Measurements from ENCODE around the gene CPO. TPM values are rescaled to one million over a fixed set of nuclear protein-coding genes. Genes with fewer than 3 reads are reported as not detected.

The CPO gene
- total and polyA plus RNA-seq, 2 donors = 0.19 to 0.27 TPM

GRCh38 chr2:206969192-206969591, 29.9 kb downstream of the CPO start:
- 98% methylated on average over 6 of the region's 6 CpGs for WGBS
- no peak for DNase-seq (ENCODE audit: low read depth in 6 of 9, low spot score in 9 of 9)
- Histone ChIP-seq H3K4me1 (ENCODE audit: control insufficient read depth in 2 of 2, insufficient read depth in 2 of 2, low read length in 2 of 2) (no peaks in the 10 kb centered on the region), H3K27ac (ENCODE audit: low read depth in 1 of 2, low read length in 1 of 2) (no peak overlapping the region), H3K4me3 (ENCODE audit: low read length in 2 of 2) (no peak overlapping the region), H3K36me3 (ENCODE audit: control insufficient read depth in 2 of 2, insufficient read depth in 2 of 2, low read length in 1 of 2) (no peaks in the 10 kb centered on the region), H3K27me3 (ENCODE audit: control insufficient read depth in 2 of 2, insufficient read depth in 1 of 2, low read length in 1 of 2) (no peaks in the 10 kb centered on the region), H3K9me3 (ENCODE audit: control insufficient read depth in 2 of 2, insufficient read depth in 1 of 2, low read length in 1 of 2) (no peaks in the 10 kb centered on the region)

- Histone ChIP-seq H3K36me3 (ENCODE audit: control insufficient read depth in 2 of 2, insufficient read depth in 2 of 2, low read length in 1 of 2) (no peaks in the 10 kb centered on the region), H3K4me1 (ENCODE audit: control insufficient read depth in 2 of 2, insufficient read depth in 2 of 2, low read length in 2 of 2) (no peaks in the 10 kb centered on the region), H3K9me3 (ENCODE audit: control insufficient read depth in 2 of 2, insufficient read depth in 1 of 2, low read length in 1 of 2) (no peaks in the 10 kb centered on the region), H3K4me3 (ENCODE audit: low read length in 2 of 2) (no peak overlapping the region), H3K27ac (ENCODE audit: low read depth in 1 of 2, low read length in 1 of 2) (no peak overlapping the region), H3K27me3 (ENCODE audit: control insufficient read depth in 2 of 2, insufficient read depth in 1 of 2, low read length in 1 of 2) (no peaks in the 10 kb centered on the region)
- WGBS = 72% methylated on average over 7 of the region's 7 CpGs
- DNase-seq (ENCODE audit: low read depth in 6 of 9, low spot score in 9 of 9) = no peak
Observed at GRCh38 chr2:206970589-206971360, 31.5 kb downstream of the CPO start.

- H3K27ac ChIP-seq (ENCODE audit: low read depth in 1 of 2, low read length in 1 of 2) = no peak overlapping the region
- no peak overlapping the region for H3K4me3 ChIP-seq (ENCODE audit: low read length in 2 of 2)
- H3K36me3 ChIP-seq (ENCODE audit: control insufficient read depth in 2 of 2, insufficient read depth in 2 of 2, low read length in 1 of 2) = no peaks in the 10 kb centered on the region
- no peaks in the 10 kb centered on the region for H3K4me1 ChIP-seq (ENCODE audit: control insufficient read depth in 2 of 2, insufficient read depth in 2 of 2, low read length in 2 of 2)
- DNase-seq (ENCODE audit: low read depth in 6 of 9, low spot score in 9 of 9) = no peak
- 97% methylated on average over 3 of the region's 3 CpGs for WGBS
- H3K9me3 ChIP-seq (ENCODE audit: control insufficient read depth in 2 of 2, insufficient read depth in 1 of 2, low read length in 1 of 2) = no peaks in the 10 kb centered on the region
- H3K27me3 ChIP-seq (ENCODE audit: control insufficient read depth in 2 of 2, insufficient read depth in 1 of 2, low read length in 1 of 2) = no peaks in the 10 kb centered on the region
Observed at GRCh38 chr2:206971805-206972204, 32.5 kb downstream of the CPO start.

- 95% methylated on average over 2 of the region's 2 CpGs for WGBS
- DNase-seq (ENCODE audit: low read depth in 6 of 9, low spot score in 9 of 9) = no peak
- Histone ChIP-seq H3K27me3 (ENCODE audit: control insufficient read depth in 2 of 2, insufficient read depth in 1 of 2, low read length in 1 of 2) (no peaks in the 10 kb centered on the region), H3K27ac (ENCODE audit: low read depth in 1 of 2, low read length in 1 of 2) (no peak overlapping the region), H3K4me3 (ENCODE audit: low read length in 2 of 2) (no peak overlapping the region), H3K9me3 (ENCODE audit: control insufficient read depth in 2 of 2, insufficient read depth in 1 of 2, low read length in 1 of 2) (no peaks in the 10 kb centered on the region), H3K4me1 (ENCODE audit: control insufficient read depth in 2 of 2, insufficient read depth in 2 of 2, low read length in 2 of 2) (no peaks in the 10 kb centered on the region), H3K36me3 (ENCODE audit: control insufficient read depth in 2 of 2, insufficient read depth in 2 of 2, low read length in 1 of 2) (no peaks in the 10 kb centered on the region)
Observed at GRCh38 chr2:206974551-206974950, 35.2 kb downstream of the CPO start.

- WGBS = 99% methylated on average over 5 of the region's 5 CpGs
Observed at GRCh38 chr2:206978746-206979145, 39.4 kb downstream of the CPO start.

GRCh38 chr2:206979365-206979764, 40.0 kb downstream of the CPO start:
- no peak overlapping the region for H3K27ac ChIP-seq (ENCODE audit: low read depth in 1 of 2, low read length in 1 of 2)
- H3K9me3 ChIP-seq (ENCODE audit: control insufficient read depth in 2 of 2, insufficient read depth in 1 of 2, low read length in 1 of 2) = no peaks in the 10 kb centered on the region
- no peak for DNase-seq (ENCODE audit: low read depth in 6 of 9, low spot score in 9 of 9)
- WGBS = 96% methylated on average over 3 of the region's 3 CpGs
- H3K4me3 ChIP-seq (ENCODE audit: low read length in 2 of 2) = no peak overlapping the region
- no peaks in the 10 kb centered on the region for H3K27me3 ChIP-seq (ENCODE audit: control insufficient read depth in 2 of 2, insufficient read depth in 1 of 2, low read length in 1 of 2)
- no peaks in the 10 kb centered on the region for H3K36me3 ChIP-seq (ENCODE audit: control insufficient read depth in 2 of 2, insufficient read depth in 2 of 2, low read length in 1 of 2)
- peaks cover 0 to 16% of the 10 kb centered on the region in 2 donors for H3K4me1 ChIP-seq (ENCODE audit: control insufficient read depth in 2 of 2, insufficient read depth in 2 of 2, low read length in 2 of 2)

More at GRCh38 chr2:206978746-206979145, 39.4 kb downstream of the CPO start:
- Histone ChIP-seq H3K36me3 (ENCODE audit: control insufficient read depth in 2 of 2, insufficient read depth in 2 of 2, low read length in 1 of 2) (no peaks in the 10 kb centered on the region), H3K9me3 (ENCODE audit: control insufficient read depth in 2 of 2, insufficient read depth in 1 of 2, low read length in 1 of 2) (no peaks in the 10 kb centered on the region), H3K4me1 (ENCODE audit: control insufficient read depth in 2 of 2, insufficient read depth in 2 of 2, low read length in 2 of 2) (peaks cover 0 to 16% of the 10 kb centered on the region in 2 donors), H3K27ac (ENCODE audit: low read depth in 1 of 2, low read length in 1 of 2) (no peak overlapping the region), H3K27me3 (ENCODE audit: control insufficient read depth in 2 of 2, insufficient read depth in 1 of 2, low read length in 1 of 2) (no peaks in the 10 kb centered on the region), H3K4me3 (ENCODE audit: low read length in 2 of 2) (no peak overlapping the region)
- no peak for DNase-seq (ENCODE audit: low read depth in 6 of 9, low spot score in 9 of 9)

GRCh38 chr2:206979922-206980321, 40.6 kb downstream of the CPO start:
- Histone ChIP-seq H3K9me3 (ENCODE audit: control insufficient read depth in 2 of 2, insufficient read depth in 1 of 2, low read length in 1 of 2) (no peaks in the 10 kb centered on the region), H3K36me3 (ENCODE audit: control insufficient read depth in 2 of 2, insufficient read depth in 2 of 2, low read length in 1 of 2) (no peaks in the 10 kb centered on the region), H3K4me3 (ENCODE audit: low read length in 2 of 2) (no peak overlapping the region), H3K4me1 (ENCODE audit: control insufficient read depth in 2 of 2, insufficient read depth in 2 of 2, low read length in 2 of 2) (peaks cover 0 to 16% of the 10 kb centered on the region in 2 donors), H3K27me3 (ENCODE audit: control insufficient read depth in 2 of 2, insufficient read depth in 1 of 2, low read length in 1 of 2) (no peaks in the 10 kb centered on the region), H3K27ac (ENCODE audit: low read depth in 1 of 2, low read length in 1 of 2) (no peak overlapping the region)
- no peak for DNase-seq (ENCODE audit: low read depth in 6 of 9, low spot score in 9 of 9)
- 88% methylated on average over 2 of the region's 2 CpGs for WGBS

- Histone ChIP-seq H3K27ac (ENCODE audit: low read depth in 1 of 2, low read length in 1 of 2) (no peak overlapping the region), H3K4me1 (ENCODE audit: control insufficient read depth in 2 of 2, insufficient read depth in 2 of 2, low read length in 2 of 2) (peaks cover 0 to 16% of the 10 kb centered on the region in 2 donors), H3K36me3 (ENCODE audit: control insufficient read depth in 2 of 2, insufficient read depth in 2 of 2, low read length in 1 of 2) (no peaks in the 10 kb centered on the region), H3K4me3 (ENCODE audit: low read length in 2 of 2) (no peak overlapping the region), H3K9me3 (ENCODE audit: control insufficient read depth in 2 of 2, insufficient read depth in 1 of 2, low read length in 1 of 2) (no peaks in the 10 kb centered on the region), H3K27me3 (ENCODE audit: control insufficient read depth in 2 of 2, insufficient read depth in 1 of 2, low read length in 1 of 2) (no peaks in the 10 kb centered on the region)
- DNase-seq (ENCODE audit: low read depth in 6 of 9, low spot score in 9 of 9) = no peak
Observed at GRCh38 chr2:206980413-206980812, 41.1 kb downstream of the CPO start.

GRCh38 chr2:206981086-206981674, 41.9 kb downstream of the CPO start:
- DNase-seq (ENCODE audit: low read depth in 6 of 9, low spot score in 9 of 9) = no peak
- H3K4me1 ChIP-seq (ENCODE audit: control insufficient read depth in 2 of 2, insufficient read depth in 2 of 2, low read length in 2 of 2) = peaks cover 0 to 16% of the 10 kb centered on the region in 2 donors
- no peak overlapping the region for H3K4me3 ChIP-seq (ENCODE audit: low read length in 2 of 2)
- H3K27me3 ChIP-seq (ENCODE audit: control insufficient read depth in 2 of 2, insufficient read depth in 1 of 2, low read length in 1 of 2) = no peaks in the 10 kb centered on the region
- no peaks in the 10 kb centered on the region for H3K36me3 ChIP-seq (ENCODE audit: control insufficient read depth in 2 of 2, insufficient read depth in 2 of 2, low read length in 1 of 2)
- no peaks in the 10 kb centered on the region for H3K9me3 ChIP-seq (ENCODE audit: control insufficient read depth in 2 of 2, insufficient read depth in 1 of 2, low read length in 1 of 2)
- H3K27ac ChIP-seq (ENCODE audit: low read depth in 1 of 2, low read length in 1 of 2) = no peak overlapping the region
- WGBS = 96% methylated on average over 12 of the region's 12 CpGs

Measured in thymus (tissue), 11 donors.